Testis (tissue), 3 donors: ENCODE data around the gene PTPRK. TPM values are rescaled to one million over a fixed set of nuclear protein-coding genes. Genes with fewer than 3 reads are reported as not detected.

Experiments used
- DNase-seq: peaks from one replicate; pipeline ENCODE4 v3.0.0-alpha.2; 2019
- H3K27ac ChIP-seq, 2 donors: fragments of 200-600 bp; sonication (generic); one replicate each; pipeline ENCODE4 v1.5.1; 2019
- H3K27me3 ChIP-seq: fragments of 200-600 bp; sonication (generic); one replicate; pipeline ENCODE4 v1.5.1; 2019
- H3K36me3 ChIP-seq: fragments of 200-600 bp; sonication (generic); one replicate; pipeline ENCODE4 v1.5.1; 2017; ENCODE audit warnings: low read depth; ENCODE audit errors: missing control alignments
- H3K4me1 ChIP-seq: fragments of 200-600 bp; sonication (generic); one replicate; pipeline ENCODE4 v1.5.1; 2019
- H3K4me3 ChIP-seq, 2 donors: fragments of 200-600 bp; sonication (generic); one replicate each; pipeline ENCODE4 v1.5.1; 2017 to 2019
- H3K9me3 ChIP-seq: fragments of 200-600 bp; sonication (generic); one replicate; pipeline ENCODE4 v1.5.1; 2017
- CTCF ChIP-seq, 3 experiments: fragments of 450-650 bp in 2 of 3; fragments of 200-600 bp in 1 of 3; sonication (generic) in 1 of 3; IDR thresholded peaks; one replicate each; pipeline ENCODE4 v1.5.1; 2016 to 2019; ENCODE audit warnings: antibody characterized with exemption in 3 of 3, mild to moderate bottlenecking in 2 of 3, moderate library complexity in 1 of 3
- POLR2A ChIP-seq: fragments of 450-650 bp; IDR thresholded peaks from one replicate; pipeline ENCODE4 v1.6.1; 2017; ENCODE audit warnings: antibody characterized with exemption, mild to moderate bottlenecking, moderate library complexity
- WGBS, 2 donors: methylation state at CpG; one replicate each; pipeline ENCODE4 v1.1.5; 2018; 5-methylcytosine and 5-hydroxymethylcytosine counted together
- intact Hi-C: fragments of 100-400 bp; cut with DNase I; formaldehyde crosslinking; loops from one replicate; pipeline ENCODE4 v1.15.1; 2023; ENCODE audit warnings: low total_unique reads
- polyA plus RNA-seq: library from polyadenylated mRNA; stranded (reverse); fragments of 350-450 nt; fragmentation: Illumina TruSeq; extraction: RNeasy Lipid Tissue Mini Kit (QIAGEN cat#74804); gene quantifications from one replicate; pipeline ENCODE4 v1.2.3, GENCODE V29; 2014; ENCODE audit warnings: low read depth, low replicate concordance; ENCODE audit not compliant: insufficient read depth
- total RNA-seq, 2 donors: library from RNA; depleted of rRNA; stranded (reverse); fragments of >200 nt; gene quantifications; one replicate each; pipeline ENCODE4 v1.2.3, GENCODE V29; 2016

The PTPRK gene
- total and polyA plus RNA-seq, 3 donors from 2014 or later: 9.1 to 13.3 (median 12.5) TPM

GRCh38 chr6:128171182-128171581 is 349.2 kb downstream of the PTPRK start:
- H3K36me3 ChIP-seq: no peaks in the 10 kb centered on the region
- no peaks in the 10 kb centered on the region for H3K27me3 ChIP-seq
- H3K27ac ChIP-seq: no peak overlapping the region
- intact Hi-C loops: no loop called here
- WGBS, 2 donors: 92 to 98% methylated on average over 4 of the region's 4 CpGs
- DNase-seq: no peak
- H3K9me3 ChIP-seq: no peaks in the 10 kb centered on the region
- TF ChIP-seq CTCF (IDR thresholded peaks at IDR 0.05) (no peak), POLR2A (no peak)
- H3K4me3 ChIP-seq: no peak overlapping the region
- H3K4me1 ChIP-seq: no peaks in the 10 kb centered on the region

GRCh38 chr6:128168244-128168643 is 352.2 kb downstream of the PTPRK start:
- H3K4me1 ChIP-seq: no peaks in the 10 kb centered on the region
- H3K4me3 ChIP-seq: no peak overlapping the region
- TF ChIP-seq POLR2A (no peak), CTCF (IDR thresholded peaks at IDR 0.05) (no peak)

GRCh38 chr6:128167552-128167951 is 352.8 kb downstream of the PTPRK start:
- H3K9me3 ChIP-seq: no peaks in the 10 kb centered on the region
- DNase-seq: no peak
- no peaks in the 10 kb centered on the region for H3K27me3 ChIP-seq
- H3K4me3 ChIP-seq: no peak overlapping the region
- intact Hi-C loops: no loop called here
- no peaks in the 10 kb centered on the region for H3K36me3 ChIP-seq
- TF ChIP-seq POLR2A (no peak), CTCF (IDR thresholded peaks at IDR 0.05) (no peak)
- no peak overlapping the region for H3K27ac ChIP-seq
- no peaks in the 10 kb centered on the region for H3K4me1 ChIP-seq

More at GRCh38 chr6:128168244-128168643, 352.2 kb downstream of the PTPRK start:
- Histone ChIP-seq H3K27me3 (no peaks in the 10 kb centered on the region), H3K36me3 (no peaks in the 10 kb centered on the region), H3K27ac (no peak overlapping the region), H3K9me3 (no peaks in the 10 kb centered on the region)
- intact Hi-C loops: no loop called here
- 91 to 95% methylated on average over 4 of the region's 4 CpGs for WGBS, 2 donors
- DNase-seq: no peak

- 89 to 94% methylated on average over 1 of the region's 1 CpG for WGBS, 2 donors
- Histone ChIP-seq H3K36me3 (no peaks in the 10 kb centered on the region), H3K4me3 (no peak overlapping the region), H3K9me3 (no peaks in the 10 kb centered on the region), H3K27me3 (no peaks in the 10 kb centered on the region), H3K27ac (no peak overlapping the region), H3K4me1 (no peaks in the 10 kb centered on the region)
- no peak for DNase-seq
- no peak for TF ChIP-seq CTCF (IDR thresholded peaks at IDR 0.05)
- TF ChIP-seq POLR2A: no peak
- intact Hi-C loops: no loop called here
Measured at GRCh38 chr6:128164254-128164653, 356.1 kb downstream of the PTPRK start.

- 82 to 89% methylated on average over 2 of the region's 2 CpGs for WGBS, 2 donors
- Histone ChIP-seq H3K36me3 (no peaks in the 10 kb centered on the region), H3K27me3 (no peaks in the 10 kb centered on the region), H3K4me3 (no peak overlapping the region), H3K27ac (no peak overlapping the region), H3K4me1 (no peaks in the 10 kb centered on the region), H3K9me3 (no peaks in the 10 kb centered on the region)
- no peak for TF ChIP-seq CTCF (IDR thresholded peaks at IDR 0.05)
- no peak for TF ChIP-seq POLR2A
- intact Hi-C loops: no loop called here
- no peak for DNase-seq
Measured at GRCh38 chr6:128162423-128162822, 358.0 kb downstream of the PTPRK start.
